HL-60/S4 treated with phorbol 12-myristate 13-acetate at 8.2 ng/mL for 4 days and 3 days (cell line): Measurements from ENCODE around the gene ITIH4.
"Not testable (repeated sequence)": the region's sequence is repeated elsewhere in the genome, so short reads cannot be mapped to it uniquely, and the experiment has no call there.

Experiments
- in situ Hi-C: fragments of 300-500 bp; cut with MboI; formaldehyde crosslinking; loops from 2 replicates; pipeline ENCODE4 v1.15.0; 2022; ENCODE audit warnings: low sequenced_read_pairs

Gene ITIH4

DNA sequence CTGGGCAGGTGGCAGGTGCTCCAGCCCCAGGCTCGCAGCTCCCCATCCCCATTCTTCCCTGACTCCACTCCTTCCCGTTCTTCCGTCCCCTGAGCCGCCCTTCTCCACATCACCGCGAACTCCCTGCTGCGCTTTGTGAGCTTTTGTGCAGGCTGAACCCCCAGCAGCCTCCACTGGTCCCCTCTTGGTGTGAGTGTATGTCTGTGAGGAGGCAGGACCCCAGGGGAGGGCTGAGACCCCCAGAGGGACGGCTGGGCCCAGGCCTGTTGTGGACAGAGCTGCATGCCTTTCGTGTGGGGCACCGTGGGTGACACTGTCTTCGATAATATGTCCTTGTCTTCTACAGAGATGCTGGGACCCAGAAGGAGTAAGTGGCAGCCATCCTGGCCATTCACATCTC lies 43.2 kb downstream of the ITIH4 start:
- in situ Hi-C loops: no loop called here

DNA sequence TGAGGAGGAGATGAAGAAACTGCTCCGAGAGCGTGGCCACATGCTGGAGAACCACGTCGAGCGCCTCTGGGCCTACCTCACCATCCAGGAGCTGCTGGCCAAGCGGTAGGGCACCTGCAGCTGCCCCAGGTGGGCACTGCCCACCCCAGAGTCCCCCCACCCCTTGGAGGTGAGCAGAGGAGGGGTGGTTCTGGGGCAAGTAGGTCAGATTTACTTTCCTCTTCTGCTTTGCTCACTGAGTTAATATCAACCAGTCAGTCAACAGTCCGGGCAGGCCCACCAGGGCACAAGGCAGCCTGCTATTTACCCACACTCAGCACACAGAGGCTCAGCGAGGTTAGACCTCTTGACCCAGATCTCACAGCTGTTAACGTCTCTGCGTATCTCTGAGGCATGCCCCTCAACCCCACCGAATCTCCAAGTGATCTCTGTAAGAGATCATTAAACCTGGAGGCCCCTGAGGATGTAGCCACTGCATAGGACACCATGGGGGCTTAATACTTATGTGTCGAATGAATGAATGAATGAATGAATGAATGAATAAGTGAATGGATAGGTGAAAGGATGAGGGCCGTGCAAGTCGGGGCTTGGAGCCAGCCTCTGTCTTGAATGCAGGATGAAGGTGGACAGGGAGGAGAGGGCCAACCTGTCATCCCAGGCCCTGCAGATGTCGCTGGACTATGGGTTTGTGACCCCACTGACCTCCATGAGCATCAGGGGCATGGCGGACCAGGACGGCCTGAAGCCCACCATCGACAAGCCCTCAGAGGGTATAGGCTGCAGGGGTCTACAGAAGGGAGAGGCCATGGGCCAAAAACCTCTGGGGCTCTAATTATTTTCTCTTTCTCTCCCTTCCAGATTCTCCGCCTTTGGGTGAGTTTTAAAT lies 43.9 kb downstream of the ITIH4 start:
- in situ Hi-C loops: no loop called here

DNA sequence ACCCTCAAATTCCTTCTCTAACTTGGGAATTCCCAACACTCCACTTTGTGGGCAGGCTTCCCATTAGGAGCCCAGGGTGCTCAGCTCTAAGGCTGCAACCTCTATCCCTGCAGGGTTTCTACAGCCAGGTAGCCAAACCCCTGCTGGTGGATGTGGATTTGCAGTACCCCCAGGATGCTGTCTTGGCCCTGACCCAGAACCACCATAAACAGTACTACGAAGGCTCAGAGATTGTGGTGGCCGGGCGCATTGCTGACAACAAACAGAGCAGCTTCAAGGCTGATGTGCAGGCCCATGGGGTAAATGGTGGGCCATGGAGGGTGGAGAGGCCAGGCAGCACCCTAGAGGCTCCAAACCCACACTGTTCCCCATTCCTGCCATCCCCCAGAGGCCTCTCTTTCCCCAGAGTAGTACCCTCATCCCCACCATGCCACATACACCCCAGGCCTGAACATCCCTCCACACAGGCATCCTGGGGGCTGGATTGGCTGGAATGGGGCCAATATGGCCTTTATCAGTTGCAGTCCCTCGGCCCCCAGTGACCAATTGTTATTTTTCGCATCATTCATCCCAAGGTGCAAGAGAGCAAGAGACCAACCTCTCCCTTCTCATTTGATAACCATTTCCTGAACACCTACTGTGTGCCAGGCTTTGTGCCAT lies 45.4 kb downstream of the ITIH4 start:
- in situ Hi-C loops: no loop called here

DNA sequence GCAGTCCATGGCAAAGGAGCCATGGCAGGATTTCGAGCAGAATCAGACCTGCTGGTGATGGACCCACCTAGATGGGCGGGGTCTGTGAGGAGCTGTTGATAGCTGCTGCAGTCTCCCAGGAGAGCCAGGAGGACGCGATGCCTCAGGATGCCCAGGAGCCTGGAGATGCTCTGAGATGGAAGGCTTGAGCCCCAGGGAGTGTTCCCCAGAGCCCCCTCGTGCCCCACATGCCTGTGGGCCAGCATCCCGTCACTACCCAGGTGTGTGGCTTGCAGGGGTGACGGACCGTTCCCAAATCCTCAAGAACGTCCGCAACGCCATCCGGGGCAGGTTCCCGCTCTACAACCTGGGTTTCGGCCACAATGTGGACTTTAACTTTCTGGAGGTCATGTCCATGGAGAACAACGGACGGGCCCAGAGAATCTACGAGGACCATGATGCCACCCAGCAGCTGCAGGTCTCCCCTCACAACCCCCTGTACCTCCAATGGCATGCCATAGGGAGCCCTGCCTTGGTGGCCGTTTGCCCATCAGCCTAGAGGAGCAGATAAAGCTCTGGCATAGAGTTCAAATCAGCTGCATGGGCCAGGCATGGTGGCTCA lies 46.4 kb downstream of the ITIH4 start:
- in situ Hi-C loops: no loop called here

DNA sequence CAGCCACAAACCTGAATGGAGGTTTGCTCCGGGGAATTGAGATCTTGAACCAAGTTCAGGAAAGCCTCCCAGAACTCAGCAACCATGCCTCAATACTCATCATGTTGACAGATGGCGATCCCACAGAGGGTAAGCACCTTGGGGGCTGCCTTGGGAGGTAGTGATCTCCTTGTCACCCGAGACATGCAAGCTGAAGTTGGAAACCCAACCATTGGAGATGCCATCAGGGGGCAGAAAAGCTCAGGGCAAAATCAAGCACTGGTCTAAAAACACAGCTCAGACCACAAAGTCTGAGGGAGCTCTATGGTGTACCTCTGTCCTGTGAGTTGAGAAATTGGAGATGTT lies 47.3 kb downstream of the ITIH4 start:
- in situ Hi-C loops: no loop called here

DNA sequence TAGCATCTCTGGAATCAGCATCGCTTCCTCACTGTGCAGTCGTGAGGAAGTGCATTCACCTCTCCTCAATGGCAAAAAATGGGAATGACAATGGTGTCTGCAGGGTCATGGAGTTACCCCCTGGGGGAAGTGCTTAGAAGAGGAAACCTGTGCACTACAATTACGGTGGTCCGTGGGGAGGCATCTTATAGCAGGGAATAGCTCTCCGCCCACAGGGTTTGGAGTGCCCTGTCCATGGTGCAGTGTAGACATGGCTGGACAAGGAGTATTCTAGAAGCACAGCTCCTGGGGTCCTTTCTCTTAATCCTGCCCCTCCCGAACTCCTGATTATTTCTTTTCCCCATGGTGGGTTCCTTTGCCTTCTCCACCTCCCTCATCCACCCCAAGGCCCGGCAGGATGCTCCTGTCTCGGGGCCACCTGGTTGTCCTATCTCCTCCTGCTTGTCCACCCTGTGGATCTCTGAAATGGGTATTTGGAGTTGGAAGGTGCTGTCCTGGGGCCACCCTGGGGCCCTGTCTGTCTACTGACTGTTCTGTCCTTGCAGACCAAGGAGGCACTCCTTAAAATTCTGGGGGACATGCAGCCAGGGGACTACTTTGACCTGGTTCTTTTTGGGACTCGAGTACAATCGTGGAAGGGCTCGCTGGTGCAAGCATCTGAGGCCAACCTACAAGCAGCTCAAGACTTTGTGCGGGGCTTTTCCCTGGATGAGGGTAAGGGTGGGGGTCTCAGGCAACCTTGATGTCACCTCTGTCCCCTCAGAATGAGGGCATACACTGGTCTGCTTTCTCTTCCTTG lies 47.9 kb downstream of the ITIH4 start:
- in situ Hi-C loops: no loop called here

DNA sequence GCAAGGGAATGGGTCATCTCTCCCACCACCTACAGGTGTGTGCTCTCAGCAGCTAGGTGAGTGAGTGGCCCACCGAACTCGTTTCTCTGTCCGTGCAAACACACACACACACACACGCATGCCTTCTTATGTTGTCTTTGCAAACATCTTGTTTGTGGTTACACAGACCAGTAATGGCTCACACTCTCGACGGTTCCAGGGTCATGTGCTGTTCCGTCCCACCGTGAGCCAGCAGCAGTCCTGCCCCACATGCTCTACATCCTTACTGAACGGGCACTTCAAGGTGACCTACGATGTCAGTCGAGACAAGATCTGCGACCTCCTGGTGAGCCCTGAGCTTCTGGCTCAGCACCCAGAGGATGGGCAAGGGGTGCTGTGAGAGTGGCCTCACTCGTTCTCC lies 48.7 kb downstream of the ITIH4 start:
- in situ Hi-C loops: no loop called here

DNA sequence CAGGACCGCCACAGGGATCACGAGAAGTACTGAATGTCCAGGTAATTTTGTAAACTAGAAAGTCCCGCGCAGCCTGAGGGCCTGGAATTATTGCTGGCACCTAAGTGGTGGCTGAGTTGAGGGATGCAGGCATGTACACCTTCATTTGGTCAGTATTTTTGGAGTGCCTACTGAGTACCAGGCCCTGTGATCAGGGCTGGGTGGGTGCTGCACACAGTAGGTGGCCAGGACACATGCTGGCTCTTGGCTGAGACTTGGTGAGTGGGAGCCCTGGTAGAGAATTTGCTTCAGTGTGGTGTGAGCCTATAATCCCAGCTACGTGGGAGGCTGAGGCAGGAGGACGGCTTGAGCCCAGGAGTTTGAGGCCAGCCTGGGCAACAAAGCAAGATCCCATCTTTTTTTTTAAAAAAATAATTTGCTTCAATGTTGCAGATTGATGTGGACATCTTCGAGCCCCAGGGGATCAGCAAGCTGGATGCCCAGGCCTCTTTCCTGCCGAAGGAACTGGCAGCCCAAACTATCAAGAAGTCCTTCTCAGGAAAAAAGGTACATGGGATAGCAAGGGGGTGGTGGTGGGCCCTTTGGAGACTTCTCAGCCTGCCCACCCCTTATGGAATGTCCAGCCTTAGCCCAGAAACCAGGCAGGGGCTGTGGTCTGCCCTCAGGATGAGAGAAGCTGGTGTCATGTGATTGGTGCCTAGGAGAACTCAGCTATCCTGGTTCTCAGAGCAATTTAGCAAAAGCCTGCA lies 50.5 kb downstream of the ITIH4 start:
- in situ Hi-C loops: no loop called here

DNA sequence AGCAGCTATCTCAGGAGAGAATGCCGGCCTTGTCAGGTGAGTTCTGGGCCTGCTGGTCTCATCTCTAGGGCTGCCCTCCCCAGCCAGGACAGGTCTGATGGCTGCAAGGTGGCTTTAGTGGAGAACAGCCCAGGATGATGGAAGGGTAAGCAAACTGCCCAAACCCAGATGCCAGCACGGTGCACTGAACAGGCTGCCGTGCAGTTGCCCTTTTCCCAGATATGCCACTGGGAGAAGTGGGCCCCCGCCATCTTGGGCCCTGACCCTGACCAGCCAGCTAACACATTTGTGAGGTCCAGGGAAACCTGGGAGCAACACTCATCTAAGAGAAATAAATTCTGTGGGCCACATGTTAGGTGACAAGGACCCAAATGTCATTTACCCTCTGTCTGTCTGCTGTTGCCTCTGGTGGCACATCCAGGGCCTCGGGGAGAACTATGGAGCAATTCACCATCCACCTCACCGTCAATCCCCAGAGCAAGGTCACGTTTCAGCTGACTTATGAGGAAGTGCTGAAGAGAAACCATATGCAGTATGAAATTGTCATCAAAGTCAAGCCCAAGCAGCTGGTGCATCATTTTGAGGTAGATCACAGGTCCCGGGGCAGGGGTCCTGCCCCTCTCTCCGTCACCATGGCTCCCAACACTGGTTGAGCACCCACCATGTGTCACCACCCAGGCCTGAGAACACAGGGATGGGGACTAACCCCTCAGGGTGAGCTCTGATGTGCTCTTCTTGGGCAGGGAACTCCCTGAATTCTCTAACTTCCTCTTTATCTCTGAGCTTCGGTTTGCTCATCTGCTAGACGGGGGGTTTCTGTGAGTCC lies 51.2 kb downstream of the ITIH4 start:
- in situ Hi-C loops: no loop called here

DNA sequence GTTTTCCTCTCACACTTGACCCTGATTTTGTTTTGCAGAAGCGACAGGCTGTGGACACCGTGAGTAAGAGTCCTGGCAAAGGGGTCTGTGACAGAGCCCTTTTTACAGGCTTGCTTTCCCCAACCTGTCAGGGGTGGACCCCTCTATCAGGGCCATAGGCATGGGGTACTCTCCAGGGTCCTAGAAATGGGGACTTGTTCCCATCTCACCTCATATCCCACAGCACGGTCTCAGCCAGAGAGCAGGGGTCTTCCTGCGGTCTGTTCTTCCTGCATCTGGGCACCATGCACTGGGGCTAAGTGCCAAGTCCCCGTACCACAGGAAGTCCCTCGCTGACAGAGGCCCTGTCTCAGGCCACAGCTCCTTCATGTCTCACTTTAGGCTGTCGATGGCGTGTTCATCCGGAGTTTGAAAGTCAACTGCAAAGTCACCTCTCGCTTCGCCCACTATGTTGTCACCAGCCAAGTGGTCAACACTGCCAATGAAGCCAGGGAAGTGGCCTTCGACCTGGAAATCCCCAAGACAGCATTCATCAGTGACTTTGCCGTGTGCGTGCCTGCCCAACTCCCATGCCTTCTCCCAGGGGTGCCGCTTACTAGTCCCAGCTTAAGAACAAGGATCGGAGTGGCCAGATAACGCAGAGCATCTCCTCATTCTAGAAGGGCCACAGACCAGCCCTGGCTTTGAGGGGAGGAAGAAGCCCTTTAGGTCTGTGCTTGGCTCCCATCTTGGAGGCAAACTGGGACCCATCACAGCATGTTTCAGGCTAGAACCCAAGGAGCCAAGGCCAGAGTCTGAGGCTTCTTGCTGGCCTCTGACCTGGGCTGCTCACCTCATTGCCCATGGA lies 52.3 kb downstream of the ITIH4 start:
- in situ Hi-C loops: no loop called here

DNA sequence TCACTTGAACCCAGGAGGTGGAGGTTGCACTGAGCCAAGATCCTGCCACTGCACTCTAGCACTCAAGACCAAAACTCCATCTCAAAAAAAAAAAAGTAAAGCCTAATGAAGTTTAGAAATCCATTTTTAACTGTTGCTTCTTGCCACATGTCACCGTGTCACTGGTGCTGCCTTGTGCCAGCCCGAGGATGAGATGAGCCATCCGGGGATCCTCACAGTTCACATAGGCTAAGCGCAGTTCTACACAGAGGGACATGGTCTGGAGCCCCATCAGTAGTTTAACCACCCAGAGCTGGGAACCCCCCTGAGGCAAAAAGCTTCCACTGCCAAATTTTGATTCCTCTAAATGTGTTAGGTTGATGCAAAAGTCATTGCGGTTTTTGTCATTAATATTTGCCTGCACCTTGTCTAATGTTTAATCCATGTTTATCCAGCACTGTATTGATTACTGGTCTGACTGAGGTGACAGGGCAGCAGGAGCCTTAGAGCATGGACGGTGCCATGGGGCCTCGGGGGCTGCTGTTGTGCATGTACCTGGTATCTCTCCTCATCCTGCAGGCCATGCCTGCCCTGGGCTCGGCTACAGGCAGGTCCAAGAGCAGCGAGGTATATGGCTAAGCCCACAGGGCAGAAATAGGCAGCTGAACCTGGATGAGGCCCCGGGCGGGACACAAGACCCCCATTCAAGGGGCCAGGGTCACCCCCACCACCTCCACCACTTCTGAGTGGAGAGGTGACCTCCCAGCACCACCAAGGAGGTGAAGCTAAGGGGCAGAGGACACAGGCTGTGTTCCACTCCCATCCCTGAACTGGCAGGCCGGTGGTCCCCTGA lies 53.1 kb downstream of the ITIH4 start, which contains the start of gene ITIH1:
Gene ITIH1 (plus strand): TSS at position 473 of the 832 bp plus-strand sequence. CDS start 17 bp downstream, at position 490.
- in situ Hi-C loops: no loop called here

DNA sequence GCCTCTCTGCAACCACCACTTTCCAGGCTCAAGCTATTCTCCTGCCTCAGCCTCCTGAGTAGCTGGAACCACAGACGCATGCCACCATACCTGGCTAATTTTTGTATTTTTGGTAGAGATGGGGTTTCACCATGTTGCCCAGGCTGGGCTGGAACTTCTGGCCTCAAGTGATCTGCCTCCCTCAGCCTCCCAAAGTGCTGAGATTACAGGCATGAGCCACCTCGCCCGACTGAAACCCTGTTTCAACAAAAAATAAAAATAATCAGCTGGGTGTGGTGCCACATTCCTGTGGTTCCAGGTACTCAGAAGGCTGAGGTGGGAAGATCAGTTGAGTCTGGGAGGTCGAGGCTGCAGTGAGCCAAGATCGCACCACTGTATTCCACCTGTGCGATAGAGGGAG lies 54.0 kb downstream of the ITIH4 start:
- in situ Hi-C loops: not testable (repeated sequence)

DNA sequence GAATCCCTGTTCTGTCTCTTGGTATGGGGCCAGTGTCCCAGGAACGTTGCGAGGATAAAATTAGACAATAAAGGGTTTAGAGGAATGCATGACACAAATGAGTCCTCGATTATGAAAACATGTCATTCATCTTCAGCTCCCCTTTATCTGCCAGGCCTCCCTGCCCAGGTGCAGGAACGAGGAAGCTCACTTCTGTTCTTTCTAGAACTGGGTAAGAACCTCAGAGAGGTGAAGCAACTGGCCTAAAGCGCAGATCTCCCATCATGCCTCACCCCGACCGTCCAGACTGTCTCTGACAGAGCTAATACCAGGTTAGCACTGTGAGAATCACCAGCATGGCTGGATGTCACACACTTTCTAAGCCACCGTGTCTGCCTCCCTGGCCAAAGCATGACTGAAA lies 54.6 kb downstream of the ITIH4 start:
- in situ Hi-C loops: no loop called here

DNA sequence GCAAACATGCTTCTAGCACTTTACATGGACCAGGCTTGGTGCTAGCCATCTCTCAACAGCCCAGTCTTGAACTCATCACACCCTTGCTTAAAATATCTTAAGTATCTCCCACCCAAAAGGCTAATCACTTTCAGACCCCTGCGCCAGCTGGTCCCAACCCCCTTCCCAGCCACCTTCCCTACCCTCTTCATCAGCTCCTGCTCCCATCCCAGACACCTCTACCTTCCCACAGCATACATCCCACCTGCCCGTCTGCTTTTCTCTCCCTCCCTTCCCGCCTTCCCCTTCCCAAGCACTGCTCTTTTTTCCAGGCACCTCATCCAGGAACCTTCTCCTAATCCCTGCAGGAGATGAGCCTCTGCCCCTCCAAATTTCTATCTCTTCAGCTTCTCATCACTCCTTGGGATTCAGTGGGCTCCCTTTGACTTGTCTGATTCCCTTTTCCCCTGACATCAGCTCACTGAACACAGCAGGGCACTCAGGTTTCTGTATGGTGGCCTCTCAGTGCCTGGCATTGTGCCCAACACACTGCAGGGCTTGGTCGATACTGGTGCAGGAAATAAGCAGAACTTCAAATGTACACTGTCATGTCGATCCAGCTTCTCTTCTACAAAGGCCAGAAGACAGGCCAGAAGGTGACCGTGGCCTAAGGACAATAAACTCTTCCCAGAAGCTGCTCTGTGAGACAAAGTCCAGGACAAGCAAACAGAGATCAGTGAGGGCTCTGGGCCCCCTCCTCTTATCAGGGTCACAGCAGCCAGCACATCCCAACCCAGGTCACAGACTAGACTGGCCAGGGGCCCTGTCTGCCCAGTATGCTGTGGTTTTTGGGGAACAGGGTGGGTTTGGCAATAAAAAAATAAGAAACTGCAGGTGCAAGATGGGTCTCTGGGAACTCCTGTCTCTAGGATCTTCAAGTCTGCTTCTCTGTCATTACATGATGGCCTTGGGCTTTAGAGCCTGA lies 55.3 kb downstream of the ITIH4 start:
- in situ Hi-C loops: no loop called here

DNA sequence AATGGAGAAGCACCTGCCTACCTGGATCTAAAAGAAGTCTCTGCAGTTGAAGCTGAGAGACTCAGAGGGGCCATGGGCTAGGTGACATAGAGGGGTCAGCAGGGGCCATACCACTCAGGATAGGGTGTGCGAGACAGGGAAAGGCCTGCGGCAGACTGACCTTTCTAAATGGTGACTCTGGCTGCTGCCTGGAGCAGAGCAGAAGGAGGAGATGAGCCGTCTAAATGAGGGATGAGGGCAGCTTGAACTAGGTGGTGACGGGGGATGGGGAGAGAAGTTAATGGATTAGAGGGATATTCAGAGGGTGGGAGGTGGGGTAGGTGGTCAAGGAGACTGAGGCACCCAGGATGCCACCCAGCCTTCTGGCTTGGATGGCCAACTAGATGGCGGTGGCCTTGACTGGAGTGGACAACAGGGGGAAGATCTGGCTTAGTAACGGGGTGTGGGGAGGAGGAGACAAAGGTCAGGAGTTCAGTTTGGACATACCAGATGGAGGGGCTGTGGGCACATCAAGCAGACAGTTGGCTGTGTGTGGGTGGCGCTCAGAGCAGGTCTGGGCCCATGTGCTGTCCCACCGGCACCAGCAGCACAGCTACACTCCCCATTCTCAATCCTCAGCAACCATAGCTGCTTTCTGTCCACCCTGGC lies 56.3 kb downstream of the ITIH4 start:
- in situ Hi-C loops: no loop called here

DNA sequence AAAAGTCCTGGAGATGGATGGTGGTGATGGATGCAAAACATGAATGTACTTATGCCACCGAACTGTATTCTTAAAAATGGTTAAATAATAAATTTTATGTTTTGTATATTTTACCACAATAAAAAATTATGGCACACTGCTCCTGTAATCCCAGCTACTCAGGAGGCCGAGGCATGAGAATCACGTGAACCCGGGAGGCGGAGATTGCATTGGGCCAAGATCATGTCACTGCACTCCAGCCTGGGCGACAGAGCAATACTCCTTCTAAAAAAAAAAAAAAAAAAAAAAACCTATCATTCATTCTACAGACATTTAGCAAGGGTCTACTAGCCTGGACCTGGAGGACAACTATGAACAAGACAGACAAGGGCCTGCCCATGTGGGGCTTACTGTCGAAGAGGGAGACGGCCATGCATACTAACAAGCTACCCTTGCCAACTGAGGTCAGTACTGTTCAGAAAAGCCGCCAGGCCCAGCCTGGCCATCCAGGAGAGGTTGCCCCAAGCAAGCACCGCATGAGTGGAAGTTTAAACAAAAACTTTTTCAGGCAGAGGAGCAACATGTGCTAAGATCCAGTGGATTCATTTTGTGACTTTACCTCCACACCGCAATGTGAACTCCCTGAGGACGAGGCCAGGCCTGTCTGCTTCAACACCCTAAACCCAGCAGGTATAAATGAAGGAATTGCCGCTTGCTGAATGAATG lies 57.0 kb downstream of the ITIH4 start:
- in situ Hi-C loops: no loop called here
